ENCODE results near the gene PLA1A. TPM values are rescaled to one million over a fixed set of nuclear protein-coding genes. Genes with fewer than 3 reads are reported as not detected.

Gene PLA1A
- polyA plus RNA-seq, 1 of the 3 experiments (the other 2 are of a cell fraction) = not detected

DNA sequence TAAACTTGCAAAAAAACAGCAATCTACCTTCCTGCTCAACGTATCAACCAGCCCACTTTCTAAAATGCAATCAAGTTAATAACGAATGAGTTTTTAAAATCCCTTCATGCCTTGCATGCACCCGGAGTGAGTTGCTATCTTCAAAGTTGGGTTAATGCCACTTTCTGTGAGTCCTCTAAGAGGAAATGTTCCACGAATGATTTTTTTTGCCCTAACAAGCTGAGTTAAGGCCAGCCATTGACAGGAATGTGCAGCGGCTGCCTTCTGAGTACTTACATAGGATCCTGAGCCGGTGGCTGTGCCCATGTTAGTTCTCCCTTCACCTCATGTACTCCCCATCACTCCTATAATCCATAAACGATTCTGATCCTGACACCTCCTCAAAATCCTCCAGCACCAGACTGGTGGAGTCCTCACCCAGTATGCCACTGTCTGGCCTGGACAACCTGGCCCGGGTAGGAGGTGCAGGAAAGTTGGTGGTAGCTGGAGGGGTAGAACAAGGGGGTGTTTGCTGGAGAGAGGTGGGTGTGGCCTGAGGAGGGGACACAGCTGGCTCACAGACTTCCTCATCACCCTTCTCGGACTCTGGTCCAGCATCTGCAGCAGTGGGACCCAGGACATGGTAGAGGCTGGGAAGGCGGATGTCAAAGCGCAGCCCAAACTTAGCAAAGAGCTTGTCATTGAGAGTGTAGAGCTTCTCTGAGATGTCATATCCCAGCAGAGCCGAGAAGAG lies 50.3 kb downstream of the PLA1A start:
- Histone ChIP-seq H3K9me3 (no peaks in the 10 kb centered on the region), H4K20me1 (ENCODE audit: insufficient read depth) (no peaks in the 10 kb centered on the region), H3K27ac (ENCODE audit: low read depth in 2 of 2, low read length in 1 of 2) (peak overlapping the region in 1 of 2 experiments; percentile 48; a peak in 1 of 4 replicates), H2AFZ (ENCODE audit: low read depth) (no peak overlapping the region), H3K4me3 (ENCODE audit: low read depth in 2 of 2, low read length in 1 of 2) (no peak overlapping the region; a peak in 1 of 4 replicates), H3K9me2 (no peaks in the 10 kb centered on the region), H3K27me3 (ENCODE audit: insufficient read depth) (no peaks in the 10 kb centered on the region), H3K36me3 (replicated peaks in 1 of 2; ENCODE audit: control insufficient read depth in 1 of 2, insufficient read depth in 2 of 2, low read length in 1 of 2) (peaks cover 0 to 5% of the 10 kb centered on the region in 2 experiments), H3K79me2 (ENCODE audit: insufficient read depth) (no peaks in the 10 kb centered on the region), H3K4me1 (ENCODE audit: control insufficient read depth in 1 of 2, insufficient read depth in 2 of 2, low read depth in 1 of 2, low read length in 1 of 2) (peaks cover 11 to 13% of the 10 kb centered on the region in 2 experiments), H3F3A (replicated peaks; ENCODE audit: insufficient read depth) (peaks cover 6% of the 10 kb centered on the region), H3K9ac (no peak overlapping the region), H3K4me2 (no peak overlapping the region)
- ChIA-PET POLR2A (no interaction called here), CTCF (interaction anchor here (1.1 kb wide), 1 partner anchor 10 kb away, joined by 3 read pairs; no protein-coding TSS in a partner anchor)
- no peak for DNase-seq
- 73% methylated on average over 12 of the region's 12 CpGs for WGBS (ENCODE audit: low lambda C conversion rate)
- TF ChIP-seq RCOR1 (IDR thresholded peaks at IDR 0.05; ENCODE audit: low read length) = no peak
- TF ChIP-seq RXRA (IDR thresholded peaks at IDR 0.05; ENCODE audit: borderline replicate concordance, low read depth) = no peak
- TF ChIP-seq TEAD4 (IDR thresholded peaks at IDR 0.05; ENCODE audit: borderline replicate concordance, insufficient read depth) = no peak
- no peak for TF ChIP-seq FOXM1 (IDR thresholded peaks at IDR 0.05; ENCODE audit: low read depth)
- TF ChIP-seq, protein P1, sequence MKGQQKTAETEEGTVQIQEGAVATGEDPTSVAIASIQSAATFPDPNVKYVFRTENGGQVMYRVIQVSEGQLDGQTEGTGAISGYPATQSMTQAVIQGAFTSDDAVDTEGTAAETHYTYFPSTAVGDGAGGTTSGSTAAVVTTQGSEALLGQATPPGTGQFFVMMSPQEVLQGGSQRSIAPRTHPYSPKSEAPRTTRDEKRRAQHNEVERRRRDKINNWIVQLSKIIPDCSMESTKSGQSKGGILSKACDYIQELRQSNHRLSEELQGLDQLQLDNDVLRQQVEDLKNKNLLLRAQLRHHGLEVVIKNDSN (IDR thresholded peaks at IDR 0.05; ENCODE audit: borderline replicate concordance, low read depth) = no peak
- no peak for TF ChIP-seq FOXJ3 (CRISPR knock-in tag; IDR thresholded peaks at IDR 0.05)
- TF ChIP-seq, protein P2, sequence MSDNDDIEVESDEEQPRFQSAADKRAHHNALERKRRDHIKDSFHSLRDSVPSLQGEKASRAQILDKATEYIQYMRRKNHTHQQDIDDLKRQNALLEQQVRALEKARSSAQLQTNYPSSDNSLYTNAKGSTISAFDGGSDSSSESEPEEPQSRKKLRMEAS (IDR thresholded peaks at IDR 0.05; ENCODE audit: low read depth) = no peak
- TF ChIP-seq RFX5 (IDR thresholded peaks at IDR 0.05; ENCODE audit: low read length) = no peak
- no peak for TF ChIP-seq POLR2AphosphoS5 (IDR thresholded peaks at IDR 0.05; ENCODE audit: low read depth, low read length)
- TF ChIP-seq GATA2 (CRISPR knock-in tag; IDR thresholded peaks at IDR 0.05) = no peak
- no peak for TF ChIP-seq ELF1 (IDR thresholded peaks at IDR 0.05)
- TF ChIP-seq TAF1 (IDR thresholded peaks at IDR 0.05; ENCODE audit: borderline replicate concordance, low read depth, low read length) = no peak
- TF ChIP-seq, protein P3, sequence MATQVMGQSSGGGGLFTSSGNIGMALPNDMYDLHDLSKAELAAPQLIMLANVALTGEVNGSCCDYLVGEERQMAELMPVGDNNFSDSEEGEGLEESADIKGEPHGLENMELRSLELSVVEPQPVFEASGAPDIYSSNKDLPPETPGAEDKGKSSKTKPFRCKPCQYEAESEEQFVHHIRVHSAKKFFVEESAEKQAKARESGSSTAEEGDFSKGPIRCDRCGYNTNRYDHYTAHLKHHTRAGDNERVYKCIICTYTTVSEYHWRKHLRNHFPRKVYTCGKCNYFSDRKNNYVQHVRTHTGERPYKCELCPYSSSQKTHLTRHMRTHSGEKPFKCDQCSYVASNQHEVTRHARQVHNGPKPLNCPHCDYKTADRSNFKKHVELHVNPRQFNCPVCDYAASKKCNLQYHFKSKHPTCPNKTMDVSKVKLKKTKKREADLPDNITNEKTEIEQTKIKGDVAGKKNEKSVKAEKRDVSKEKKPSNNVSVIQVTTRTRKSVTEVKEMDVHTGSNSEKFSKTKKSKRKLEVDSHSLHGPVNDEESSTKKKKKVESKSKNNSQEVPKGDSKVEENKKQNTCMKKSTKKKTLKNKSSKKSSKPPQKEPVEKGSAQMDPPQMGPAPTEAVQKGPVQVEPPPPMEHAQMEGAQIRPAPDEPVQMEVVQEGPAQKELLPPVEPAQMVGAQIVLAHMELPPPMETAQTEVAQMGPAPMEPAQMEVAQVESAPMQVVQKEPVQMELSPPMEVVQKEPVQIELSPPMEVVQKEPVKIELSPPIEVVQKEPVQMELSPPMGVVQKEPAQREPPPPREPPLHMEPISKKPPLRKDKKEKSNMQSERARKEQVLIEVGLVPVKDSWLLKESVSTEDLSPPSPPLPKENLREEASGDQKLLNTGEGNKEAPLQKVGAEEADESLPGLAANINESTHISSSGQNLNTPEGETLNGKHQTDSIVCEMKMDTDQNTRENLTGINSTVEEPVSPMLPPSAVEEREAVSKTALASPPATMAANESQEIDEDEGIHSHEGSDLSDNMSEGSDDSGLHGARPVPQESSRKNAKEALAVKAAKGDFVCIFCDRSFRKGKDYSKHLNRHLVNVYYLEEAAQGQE (IDR thresholded peaks at IDR 0.05; ENCODE audit: low read depth, low read length) = no peak
